Activated CD4-positive, CD25-positive, alpha-beta regulatory T cell treated with anti-CD3 and anti-CD28 coated beads, Interleukin-2, amount 50 U/mL, for 24 hours (primary cell): ENCODE data around the gene PIEZO1.
"Not testable (repeated sequence)": the region's sequence is repeated elsewhere in the genome, so short reads cannot be mapped to it uniquely, and the experiment has no call there.

Experiments used
- ATAC-seq, 2 donors: fragments of 150-1000 bp; cut with Tn5 transposase; one replicate each; pipeline ENCODE4 v1.10.0; 2021; ENCODE audit warnings: mild to moderate bottlenecking in 1 of 2, moderate library complexity in 1 of 2

The PIEZO1 gene

DNA sequence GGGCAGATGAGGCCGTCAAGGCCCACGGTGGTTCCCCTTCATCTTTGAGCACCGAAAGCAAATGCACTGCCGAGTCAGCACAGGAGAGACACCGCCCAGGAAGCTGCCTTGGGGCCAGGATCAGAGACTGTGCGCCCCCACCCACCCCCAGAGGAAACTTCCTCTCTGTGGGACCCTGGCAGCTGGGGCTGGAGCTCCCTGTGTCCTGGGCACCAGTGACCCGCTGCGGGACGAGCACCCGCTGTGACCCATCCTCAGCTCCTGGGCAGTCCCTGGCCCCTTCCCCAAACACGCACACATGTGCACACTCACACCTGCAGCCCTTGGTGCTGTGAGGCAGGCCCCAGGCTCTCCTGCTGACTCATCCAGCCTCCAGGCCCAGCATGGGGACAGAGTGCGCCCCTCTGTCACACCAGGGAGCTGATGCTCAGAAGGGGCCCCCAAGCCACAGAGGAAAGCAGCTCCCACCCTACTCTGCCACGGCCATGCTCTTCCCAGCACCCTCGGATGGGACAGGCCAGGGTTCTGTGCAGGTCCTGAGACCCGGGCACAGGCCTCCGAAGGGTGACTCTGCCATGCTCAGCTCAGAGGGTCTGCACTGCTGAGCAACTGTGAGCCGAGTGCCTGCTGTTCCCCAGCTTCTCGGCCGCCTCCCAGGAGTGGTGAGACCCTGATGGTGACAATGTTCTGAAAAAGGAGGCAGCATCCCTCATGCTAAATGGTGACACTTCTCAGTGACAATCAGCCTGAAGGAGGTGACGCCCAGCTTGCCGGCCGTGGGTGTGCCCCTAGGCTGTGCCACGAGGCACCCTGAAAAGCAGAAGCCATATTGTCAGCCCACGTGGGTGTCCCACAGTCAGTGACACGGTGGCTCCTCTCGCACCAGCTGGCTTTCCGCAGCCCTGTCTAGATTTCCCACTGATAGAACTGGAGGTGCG lies 3.6 kb downstream of the PIEZO1 start:
- ATAC-seq = peak; percentile 55 to 56

GRCh38 chr16:88780142-88781062 lies 4.6 kb downstream of the PIEZO1 start:
- ATAC-seq = no peak

DNA sequence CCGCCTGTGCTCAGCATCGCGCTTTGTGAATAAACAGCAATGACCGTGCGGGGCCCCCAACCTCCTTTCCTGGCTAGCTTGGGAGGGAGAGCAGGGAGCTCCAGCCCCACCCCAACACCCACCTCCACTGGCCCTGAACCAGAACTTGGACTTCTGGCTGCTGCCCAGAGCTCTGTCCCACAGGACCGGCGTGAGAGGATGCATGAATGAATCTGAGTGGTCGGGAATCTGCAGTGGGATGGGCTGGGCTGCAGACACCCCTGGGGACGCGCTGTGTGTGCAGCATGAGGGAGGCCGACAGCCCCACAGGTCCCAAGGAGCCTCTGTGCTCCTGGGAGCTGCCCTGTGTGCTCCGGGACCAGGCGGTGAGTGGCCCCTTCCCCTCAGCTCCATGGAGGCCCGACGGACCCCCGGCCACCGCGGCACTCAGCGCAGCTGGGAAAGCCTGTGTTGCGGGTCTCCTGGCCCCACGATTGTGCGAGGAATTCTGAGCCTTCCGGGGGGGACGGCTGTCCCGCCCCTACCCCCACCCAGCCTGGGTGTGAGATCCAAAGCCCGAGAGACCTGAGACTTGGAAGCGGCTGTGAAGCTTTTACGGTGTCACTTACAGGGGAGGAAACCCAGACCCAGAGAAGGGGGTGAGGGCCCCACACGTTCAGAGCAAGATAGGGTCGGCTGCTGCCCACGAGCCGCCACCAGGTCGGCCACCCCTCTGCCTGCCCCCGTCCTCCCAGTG lies 5.4 kb downstream of the PIEZO1 start:
- ATAC-seq = no peak

DNA sequence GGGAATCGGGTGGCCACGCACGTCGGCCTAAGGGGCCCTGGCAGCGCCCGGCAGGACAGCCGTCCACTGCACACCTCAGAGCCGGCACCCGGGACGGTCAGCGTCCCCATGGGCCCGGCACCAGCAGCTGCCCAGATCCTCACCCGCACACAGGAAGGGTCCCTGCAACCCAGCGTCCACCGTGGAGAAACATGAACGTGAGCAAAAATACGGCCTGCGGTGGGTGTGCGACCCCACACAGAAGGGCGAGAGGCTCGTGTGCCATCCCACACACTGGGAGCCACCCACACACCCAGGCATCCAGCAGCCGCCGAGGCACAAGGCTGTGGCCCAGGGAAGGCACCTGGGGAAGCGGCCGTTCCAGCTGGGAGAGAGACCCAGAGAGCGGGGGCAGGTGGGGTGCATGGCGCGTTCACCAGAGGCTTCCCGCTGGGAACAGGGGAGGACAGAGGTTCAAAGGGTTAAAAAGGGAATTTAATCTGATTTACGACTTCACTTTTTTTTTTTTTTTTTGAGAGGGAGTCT lies 6.4 kb downstream of the PIEZO1 start:
- no peak for ATAC-seq

DNA sequence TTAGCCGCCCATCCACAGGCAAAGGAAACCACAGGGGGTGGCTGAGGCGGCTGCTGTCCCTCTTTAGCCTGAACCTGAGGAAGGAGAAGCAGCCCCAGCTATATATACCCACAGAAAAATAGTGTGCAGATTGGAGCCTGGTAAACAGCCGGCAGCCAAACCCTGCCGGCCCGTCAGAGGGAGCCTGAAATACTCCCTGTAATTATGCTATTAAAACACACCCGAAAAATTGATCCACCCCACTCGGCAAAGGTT lies 6.8 kb downstream of the PIEZO1 start:
- ATAC-seq = no peak

GRCh38 chr16:88777471-88778270 lies 7.3 kb downstream of the PIEZO1 start:
- ATAC-seq = no peak

GRCh38 chr16:88775825-88776224 lies 9.2 kb downstream of the PIEZO1 start:
- no peak for ATAC-seq

DNA sequence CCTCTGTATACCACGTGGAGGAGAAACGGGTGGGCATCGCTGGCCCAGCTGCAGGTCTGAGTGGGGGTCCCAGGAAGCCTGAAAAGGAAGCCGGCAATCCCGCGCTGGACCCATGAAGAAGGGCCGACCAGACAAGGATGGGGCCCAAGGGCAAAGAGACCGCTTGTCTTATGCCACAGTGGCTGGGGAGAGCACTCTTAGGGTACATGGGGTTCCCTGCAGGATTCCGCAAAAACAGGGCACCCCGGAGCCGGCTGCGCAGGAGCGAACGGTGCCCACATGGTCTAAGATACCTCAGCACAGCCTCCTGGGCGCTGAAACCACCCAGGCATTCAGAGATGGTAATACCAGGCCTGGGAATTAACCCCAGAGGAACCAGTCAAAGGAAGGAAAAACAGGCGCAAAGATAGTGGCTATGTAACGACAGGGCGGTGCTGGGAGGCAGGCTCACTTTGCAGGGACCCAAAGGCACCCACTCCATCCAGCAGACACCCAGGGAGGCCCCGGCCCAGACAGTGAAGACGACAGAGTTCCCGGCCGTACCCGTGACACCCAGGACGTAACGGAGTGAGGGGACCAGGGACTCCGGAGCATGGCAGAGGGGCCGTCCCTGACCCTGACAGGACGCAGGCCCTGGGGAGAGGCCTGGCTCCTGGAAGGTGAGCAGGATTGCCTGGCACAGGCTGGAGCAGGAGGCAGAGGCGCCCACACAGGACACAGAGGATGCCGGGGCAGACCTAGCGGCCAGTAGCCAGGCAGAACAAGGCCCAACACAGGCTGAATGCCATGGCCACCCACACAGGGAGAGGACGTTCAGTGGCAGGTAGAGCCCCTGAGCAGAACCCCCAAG lies 10.3 kb downstream of the PIEZO1 start:
- no peak for ATAC-seq

DNA sequence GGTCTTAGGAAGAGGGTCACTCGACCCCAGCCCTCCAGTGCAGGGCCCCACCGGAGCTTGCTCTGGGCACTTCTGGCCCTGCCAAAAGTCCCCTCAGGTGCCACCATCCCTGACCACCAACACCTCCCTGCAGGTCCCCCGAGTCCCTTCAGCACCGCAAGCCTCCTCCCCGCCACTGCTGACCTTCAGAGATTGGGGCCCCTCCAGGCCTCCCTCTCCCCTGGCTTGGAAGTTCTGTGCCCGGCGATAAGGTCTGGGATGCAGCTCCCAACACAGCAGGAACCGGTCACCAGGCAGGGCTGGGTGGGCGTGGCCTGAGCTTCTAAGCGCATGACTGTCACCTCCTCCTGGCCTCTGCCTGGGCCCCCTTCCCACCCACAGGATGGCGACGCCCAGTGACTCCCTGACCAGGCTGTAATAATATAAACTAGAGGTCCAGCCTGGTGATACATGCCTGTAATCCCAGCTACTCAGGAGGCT lies 11.2 kb downstream of the PIEZO1 start:
- ATAC-seq = no peak

DNA sequence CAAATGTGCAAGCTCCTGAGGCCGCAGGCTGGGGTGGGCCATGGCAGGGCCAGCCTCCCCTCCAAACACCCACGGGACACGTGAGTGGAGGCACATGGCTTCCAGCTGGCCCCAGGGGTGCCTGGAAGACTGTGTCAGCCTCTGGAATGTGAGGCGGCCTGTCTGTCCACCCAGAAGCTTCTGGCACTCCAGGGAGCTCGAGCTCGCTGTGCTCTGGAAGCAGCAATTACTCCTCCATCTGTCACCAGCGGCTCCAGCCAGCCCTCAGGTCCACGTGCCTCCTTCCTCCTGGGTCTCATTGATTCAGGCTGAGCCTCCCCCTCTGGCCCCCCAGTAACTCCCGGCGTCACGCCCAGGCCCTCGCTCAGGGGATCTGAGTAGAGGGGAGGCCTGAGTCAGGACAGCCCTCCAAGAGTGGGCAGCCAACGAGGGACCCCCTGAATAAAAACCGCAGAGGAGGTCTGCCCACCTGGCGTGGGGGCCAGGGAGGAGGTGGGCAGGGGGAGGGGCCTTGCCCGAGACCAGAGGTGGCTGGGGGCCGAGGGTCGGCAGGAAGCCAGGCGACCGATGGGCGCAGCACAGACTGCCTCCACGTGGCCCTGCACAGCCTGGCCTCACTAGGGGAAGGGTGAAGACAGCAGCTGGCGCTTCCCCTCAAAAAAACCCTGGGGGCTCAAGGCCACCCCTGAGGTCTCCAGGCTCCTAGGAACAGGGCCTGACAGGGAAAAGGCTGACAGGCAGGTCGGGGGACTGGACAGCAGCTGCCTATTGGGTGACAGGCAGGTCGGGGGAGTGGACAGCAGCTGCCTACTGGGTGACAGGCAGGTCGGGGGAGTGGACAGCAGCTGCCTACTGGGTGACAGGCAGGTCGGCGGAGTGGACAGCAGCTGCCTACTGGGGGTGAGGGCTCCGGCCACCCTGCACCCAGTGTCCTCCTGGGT lies 11.9 kb downstream of the PIEZO1 start:
- no peak for ATAC-seq

DNA sequence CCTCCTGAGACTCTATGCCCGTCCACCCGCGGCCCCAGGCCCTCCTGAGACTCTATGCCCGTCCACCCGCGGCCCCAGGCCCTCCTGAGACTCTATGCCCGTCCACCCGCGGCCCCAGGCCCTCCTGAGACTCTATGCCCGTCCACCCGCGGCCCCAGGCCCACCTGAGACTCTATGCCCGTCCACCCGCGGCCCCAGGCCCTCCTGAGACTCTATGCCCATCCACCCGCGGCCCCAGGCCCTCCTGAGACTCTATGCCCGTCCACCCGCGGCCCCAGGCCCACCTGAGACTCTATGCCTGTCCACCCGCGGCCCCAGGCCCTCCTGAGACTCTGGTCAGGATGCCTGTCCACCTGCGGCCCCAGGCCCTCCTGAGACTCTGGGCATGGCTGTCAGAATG lies 13.2 kb downstream of the PIEZO1 start:
- not testable (repeated sequence) for ATAC-seq

DNA sequence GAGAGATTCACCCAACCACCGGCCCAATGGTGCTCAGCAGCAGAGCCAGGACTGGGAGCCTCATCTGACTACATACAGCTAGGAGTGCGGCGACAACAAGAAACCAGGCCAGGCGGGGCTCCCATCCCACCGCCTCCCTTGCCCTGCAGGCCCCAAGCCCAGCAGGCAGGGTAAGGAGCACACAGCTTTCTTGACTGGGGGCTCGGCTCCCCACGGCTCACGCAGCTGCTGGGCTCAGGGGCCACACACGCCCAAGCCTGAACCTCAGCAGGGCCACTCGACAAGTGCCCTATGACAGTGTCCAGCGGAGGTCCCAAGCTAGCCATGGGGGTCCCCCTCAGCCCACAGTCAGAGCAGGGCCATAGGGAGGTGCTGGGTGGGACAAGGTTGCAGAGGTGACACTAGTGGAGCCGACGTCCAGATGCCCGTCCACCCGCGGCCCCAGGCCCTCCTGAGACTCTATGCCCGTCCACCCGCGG lies 13.7 kb downstream of the PIEZO1 start:
- ATAC-seq = no peak

GRCh38 chr16:88770461-88771293 lies 14.3 kb downstream of the PIEZO1 start:
- peak; percentile 36 to 49 for ATAC-seq

GRCh38 chr16:88769617-88770460 lies 15.2 kb downstream of the PIEZO1 start:
- peak; percentile 45 to 54 for ATAC-seq

DNA sequence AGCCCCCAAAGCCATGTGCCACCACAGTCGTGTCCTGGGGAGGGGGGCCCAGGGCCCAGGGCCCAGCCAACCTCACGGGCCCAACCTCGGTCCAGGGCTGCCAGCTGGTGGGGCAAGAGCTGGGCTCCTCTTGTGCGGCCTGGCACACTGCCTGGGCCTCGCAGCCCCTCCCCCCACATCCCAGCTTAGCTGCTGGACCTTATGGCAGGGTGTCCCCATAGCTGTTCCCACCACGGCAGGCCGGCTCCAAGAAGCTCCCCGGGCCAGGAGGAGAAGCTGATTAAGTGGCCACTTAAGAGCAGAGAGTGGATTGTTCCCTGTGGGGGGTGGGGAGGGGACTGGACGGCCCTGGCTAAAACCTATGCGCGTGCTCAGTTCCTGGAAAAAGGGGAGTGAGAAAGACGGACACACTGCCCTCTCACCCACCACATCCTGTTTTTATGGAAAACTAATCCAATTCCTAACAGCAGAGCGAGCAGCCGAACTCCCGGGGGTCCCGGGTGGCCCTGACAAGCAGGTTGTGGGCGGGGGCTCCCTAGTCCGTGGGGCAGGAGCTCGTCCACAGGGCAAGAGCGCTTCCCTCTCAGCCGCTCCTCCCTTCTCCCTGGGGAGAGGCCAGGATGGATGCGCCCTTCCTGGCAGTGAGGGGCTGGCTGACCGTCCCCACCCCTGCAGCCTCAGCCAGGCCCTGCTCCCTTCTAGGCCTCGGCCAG lies 16.8 kb downstream of the PIEZO1 start:
- ATAC-seq = no peak

GRCh38 chr16:88767546-88768070 lies 17.4 kb downstream of the PIEZO1 start:
- no peak for ATAC-seq

DNA sequence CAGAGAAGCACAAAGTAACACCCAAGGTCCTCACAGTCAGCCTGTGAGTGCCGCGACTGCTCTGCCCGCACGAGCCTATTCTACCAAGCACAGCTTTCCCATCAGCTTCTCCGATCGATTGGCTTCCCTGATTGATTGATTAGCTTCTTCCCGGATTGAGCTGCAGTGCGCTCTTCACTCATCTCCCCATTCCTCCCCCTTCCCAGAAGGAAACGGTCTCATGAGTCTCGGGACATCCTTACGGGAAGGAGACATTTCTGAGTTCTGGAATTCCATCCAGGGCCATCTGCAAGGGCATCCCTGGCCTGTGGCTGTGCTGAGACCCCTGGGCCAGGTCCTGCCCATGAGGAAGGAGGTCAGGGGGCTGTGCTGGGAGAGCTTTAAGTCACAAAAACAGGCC lies 18.0 kb downstream of the PIEZO1 start:
- no peak for ATAC-seq
